Breast epithelium (tissue), 4 donors: ENCODE data around the gene CGREF1. TPM values are rescaled to one million over a fixed set of nuclear protein-coding genes. Genes with fewer than 3 reads are reported as not detected.

Experiments used
- DNase-seq, 2 donors: peaks; one replicate each; pipeline ENCODE4 v3.0.0-alpha.2; 2019; ENCODE audit warnings: low spot score in 2 of 2
- H3K27ac ChIP-seq, 2 donors: fragments of 200-600 bp; sonication (generic) in 1 of 2; one replicate each; pipeline ENCODE4 v1.5.1; 2016 to 2019; ENCODE audit warnings: mild to moderate bottlenecking in 1 of 2
- H3K27me3 ChIP-seq, 2 donors: fragments of 200-600 bp; sonication (generic) in 1 of 2; one replicate each; pipeline versions ENCODE4 v1.5.1 to v1.6.0; 2017 to 2019; ENCODE audit warnings: control low read depth in 1 of 2, mild to moderate bottlenecking in 1 of 2
- H3K36me3 ChIP-seq: fragments of 200-600 bp; one replicate; pipeline ENCODE4 v1.5.1; 2019
- H3K4me1 ChIP-seq, 2 donors: fragments of 200-600 bp; sonication (generic); one replicate each; pipeline ENCODE4 v1.5.1; 2016 to 2019; ENCODE audit warnings: control low read depth in 1 of 2
- H3K4me3 ChIP-seq, 3 donors: fragments of 200-600 bp; sonication (generic); 1 replicate in 2 of 3; 2 replicates in 1 of 3; pipeline ENCODE4 v1.5.1; 2016 to 2019; ENCODE audit warnings: mild to moderate bottlenecking in 3 of 3, moderate library complexity in 2 of 3
- H3K9me3 ChIP-seq, 2 donors: fragments of 200-600 bp; sonication (generic) in 1 of 2; one replicate each; pipeline ENCODE4 v1.5.1; 2016 to 2019; ENCODE audit warnings: control low read depth in 1 of 2
- CTCF ChIP-seq, 3 donors: fragments of 450-650 bp; IDR thresholded peaks; one replicate each; pipeline ENCODE4 v1.5.1; 2016 to 2017; ENCODE audit warnings: antibody characterized with exemption in 3 of 3, mild to moderate bottlenecking in 3 of 3, moderate library complexity in 3 of 3
- POLR2A ChIP-seq: fragments of 450-650 bp; IDR thresholded peaks from one replicate; pipeline ENCODE4 v1.6.1; 2016; ENCODE audit warnings: antibody characterized with exemption, mild to moderate bottlenecking, moderate library complexity
- POLR2AphosphoS5 ChIP-seq, 3 donors: sonication (generic); formaldehyde crosslinking; IDR thresholded peaks; one replicate each; pipeline ENCODE4 v1.6.1; 2017; ENCODE audit warnings: antibody characterized with exemption in 3 of 3
- intact Hi-C: fragments of 100-400 bp; cut with DNase I; formaldehyde crosslinking; loops from one replicate; pipeline ENCODE4 v1.15.1; 2023; ENCODE audit warnings: low total_unique reads
- total RNA-seq, 3 donors: library from RNA; depleted of rRNA; stranded (reverse); fragments of >200 nt; gene quantifications; one replicate each; pipeline ENCODE4 v1.1.0, GENCODE V29; 2016

The CGREF1 gene
- total RNA-seq, 3 donors from 2014 or later, result 3.2 to 16.4 (median 3.4) TPM

- DNase-seq, result no peak
- no peak overlapping the region for H3K4me3 ChIP-seq
- no peaks in the 10 kb centered on the region for H3K9me3 ChIP-seq
- no peaks in the 10 kb centered on the region for H3K27me3 ChIP-seq
- H3K4me1 ChIP-seq, result peaks cover 4% of the 10 kb centered on the region in 2 donors
- H3K36me3 ChIP-seq, result no peaks in the 10 kb centered on the region
- intact Hi-C loops, result loop anchor here (2.0 kb wide), 1 partner anchor 33 kb away; no protein-coding TSS in a partner anchor
- TF ChIP-seq POLR2AphosphoS5 (IDR thresholded peaks at IDR 0.05) (no peak), POLR2A (no peak), CTCF (IDR thresholded peaks at IDR 0.05) (no peak)
- H3K27ac ChIP-seq, result peak overlapping the region in 1 of 2 donors; percentile 3
Observed at GRCh38 chr2:27127883-27128667, 9.1 kb upstream of the CGREF1 start.

- TF ChIP-seq POLR2A (no peak), CTCF (IDR thresholded peaks at IDR 0.05) (no peak), POLR2AphosphoS5 (IDR thresholded peaks at IDR 0.05) (no peak)
- no peak for DNase-seq
- no peak overlapping the region for H3K4me3 ChIP-seq
- no peaks in the 10 kb centered on the region for H3K27me3 ChIP-seq
- H3K9me3 ChIP-seq, result no peaks in the 10 kb centered on the region
- intact Hi-C loops, result no loop called here
- no peaks in the 10 kb centered on the region for H3K36me3 ChIP-seq
- no peak overlapping the region for H3K27ac ChIP-seq
- no peaks in the 10 kb centered on the region for H3K4me1 ChIP-seq
Observed at GRCh38 chr2:27126252-27126710, 7.4 kb upstream of the CGREF1 start.

GRCh38 chr2:27125104-27125503 lies 6.2 kb upstream of the CGREF1 start:
- intact Hi-C loops, result no loop called here
- TF ChIP-seq POLR2AphosphoS5 (IDR thresholded peaks at IDR 0.05), result no peak
- no peak for TF ChIP-seq CTCF (IDR thresholded peaks at IDR 0.05)
- TF ChIP-seq POLR2A, result no peak
- Histone ChIP-seq H3K36me3 (no peaks in the 10 kb centered on the region), H3K4me1 (no peaks in the 10 kb centered on the region), H3K27me3 (no peaks in the 10 kb centered on the region), H3K4me3 (no peak overlapping the region), H3K27ac (no peak overlapping the region), H3K9me3 (no peaks in the 10 kb centered on the region)
- DNase-seq, result no peak

GRCh38 chr2:27123302-27124150 lies 4.6 kb upstream of the CGREF1 start, which contains the start of gene ABHD1:
Gene ABHD1, plus strand, starts transcription at chr2:27123815. Its CDS starts 134 bp downstream, at chr2:27123949.
- Histone ChIP-seq H3K27me3 (peaks cover 0 to 5% of the 10 kb centered on the region in 2 donors), H3K4me3 (peak within 1 kb of the TSS; percentile 57 to 69 (median 67)), H3K4me1 (peaks cover 0 to 5% of the 10 kb centered on the region in 2 donors), H3K27ac (peak within 1 kb of the TSS; percentile 6 to 29), H3K9me3 (no peaks in the 10 kb centered on the region), H3K36me3 (no peaks in the 10 kb centered on the region)
- TF ChIP-seq CTCF (IDR thresholded peaks at IDR 0.05) (no peak), POLR2A (no peak), POLR2AphosphoS5 (IDR thresholded peaks at IDR 0.05) (no peak)
- intact Hi-C loops, result no loop called here
- DNase-seq, result no peak
